Activated naive CD4-positive, alpha-beta T cell treated with Interleukin-2 at 50 U/mL for 16 hours (primary cell): ENCODE measurements around the gene TSPOAP1.
A peak's percentile ranks its signal among the peaks of the same experiment; 100 is the strongest.

Experiments
- DNase-seq: peaks from one replicate; pipeline ENCODE4 v3.0.0-alpha.2; 2020

The TSPOAP1 gene

DNA sequence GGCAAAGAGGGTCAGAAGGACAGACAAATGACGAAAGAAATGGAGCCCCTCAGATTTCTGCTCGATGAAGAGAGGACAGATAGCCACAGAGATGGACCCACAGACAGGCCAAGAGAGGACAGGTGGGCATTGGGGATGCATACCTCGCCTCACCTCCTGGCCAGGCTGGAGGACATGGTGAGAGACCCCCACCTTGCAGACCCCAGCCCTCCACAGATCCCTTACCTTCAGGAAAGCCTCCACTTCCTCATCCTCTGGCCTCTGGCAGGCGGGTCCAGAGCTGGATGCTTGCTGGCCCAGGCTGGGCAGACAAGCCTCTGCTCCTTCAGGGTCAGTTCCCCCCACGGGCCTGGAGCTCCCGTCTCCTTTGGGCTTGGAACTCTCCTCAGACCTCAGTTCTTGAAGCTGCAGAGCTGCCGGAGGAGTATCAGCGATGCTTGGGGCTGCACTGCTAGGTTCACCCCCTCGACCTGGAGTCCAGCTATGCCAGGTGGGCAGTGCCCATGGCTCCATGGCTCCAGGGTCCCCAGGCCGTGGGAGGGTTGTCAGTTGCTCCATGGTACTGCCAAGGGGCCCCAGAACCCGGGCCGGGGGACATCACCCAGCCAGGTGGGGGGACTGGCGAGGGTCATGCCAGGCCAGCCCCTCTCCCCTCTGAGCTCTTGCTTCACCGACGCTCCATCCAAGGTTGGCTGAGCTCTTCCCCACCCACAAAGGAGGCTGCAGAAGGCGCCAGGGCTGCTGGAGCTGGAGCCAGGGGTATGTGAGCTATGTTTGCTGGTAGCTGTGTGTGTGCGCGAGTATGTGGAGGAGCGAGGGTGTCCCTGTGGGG is 1.0 kb downstream of the TSPOAP1 start:
- DNase-seq, result no peak

DNA sequence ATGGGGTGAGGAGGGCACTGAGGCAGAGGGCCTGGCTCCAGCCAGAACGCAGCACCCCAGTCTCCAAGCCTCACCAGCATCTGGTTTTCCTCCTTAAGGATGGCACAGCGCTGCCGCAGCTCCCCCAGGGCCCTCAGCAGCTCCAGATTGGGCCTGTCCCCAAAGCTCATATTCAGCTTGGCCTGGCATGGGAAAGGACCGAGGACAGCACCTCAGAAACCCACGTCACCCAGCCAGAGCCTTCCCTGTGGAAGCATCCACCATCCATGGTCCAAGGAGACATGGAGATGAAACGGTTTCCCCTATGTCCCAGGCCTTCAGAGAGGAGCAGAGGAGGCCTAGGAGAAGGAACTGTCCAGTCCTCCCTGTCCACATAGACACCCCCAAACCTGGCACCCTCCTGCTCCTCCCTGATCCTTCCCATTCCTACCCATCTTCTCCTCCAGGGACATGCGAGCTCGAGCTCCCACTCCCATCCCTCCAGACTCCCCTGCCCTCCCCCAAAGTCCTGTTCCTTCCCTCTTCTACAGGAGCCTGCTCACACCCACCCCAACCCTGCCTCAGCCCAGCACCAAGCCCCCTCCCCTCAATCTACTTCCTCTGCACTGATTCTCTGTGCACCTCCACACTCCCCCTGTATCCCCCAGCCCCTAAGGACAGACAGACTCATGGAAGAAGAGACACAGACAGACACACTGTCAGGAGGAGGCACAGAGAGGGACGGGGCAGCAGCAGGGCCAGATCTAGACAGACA is 1.8 kb downstream of the TSPOAP1 start:
- DNase-seq, result no peak

DNA sequence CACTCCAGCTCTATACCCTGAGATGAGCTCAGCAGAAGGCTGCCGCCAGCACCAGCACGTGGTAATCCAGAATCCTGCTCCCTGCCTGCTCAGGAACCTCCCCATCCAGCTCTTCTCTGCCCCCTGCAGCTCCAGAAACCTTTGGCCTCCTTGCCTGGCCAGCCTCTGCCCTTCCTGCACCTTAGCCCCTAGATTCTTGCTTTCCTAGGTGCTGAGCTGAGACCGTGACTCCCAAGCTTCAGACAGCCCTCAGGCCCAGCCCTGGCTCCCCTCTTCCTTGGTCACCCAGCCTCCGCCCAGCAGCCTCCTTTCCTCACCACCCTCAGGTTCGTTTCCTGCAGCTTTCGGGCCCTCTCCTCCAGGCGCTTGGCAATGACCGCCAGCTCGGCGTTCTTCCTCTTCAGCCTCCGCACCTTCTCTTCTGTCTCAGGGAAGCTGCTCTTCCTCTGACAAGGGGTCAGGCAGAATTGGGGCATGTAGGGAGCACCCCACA is 2.6 kb downstream of the TSPOAP1 start:
- no peak for DNase-seq

GRCh38 chr17:58325289-58325726 is 3.3 kb downstream of the TSPOAP1 start:
- no peak for DNase-seq

- DNase-seq, result no peak
Observed at GRCh38 chr17:58324409-58325288, 3.9 kb downstream of the TSPOAP1 start.

DNA sequence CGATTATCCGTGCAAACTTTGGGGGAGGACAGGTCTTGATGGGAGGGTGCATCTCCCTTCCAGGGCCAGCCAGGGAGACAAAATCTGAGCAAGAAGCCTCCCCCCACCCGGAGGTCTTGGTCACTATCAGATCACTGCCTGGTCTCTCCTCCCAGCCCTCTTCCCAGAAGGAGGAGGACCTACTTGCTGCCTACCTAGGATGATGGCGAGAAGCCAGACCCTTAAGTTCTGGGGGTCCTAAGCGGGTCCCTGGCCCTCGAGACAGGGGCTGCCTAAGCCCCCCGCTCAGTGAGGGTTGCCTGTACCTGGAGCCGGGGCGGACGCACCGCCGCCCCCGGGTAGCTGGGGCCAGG is 4.6 kb downstream of the TSPOAP1 start:
- no peak for DNase-seq

DNA sequence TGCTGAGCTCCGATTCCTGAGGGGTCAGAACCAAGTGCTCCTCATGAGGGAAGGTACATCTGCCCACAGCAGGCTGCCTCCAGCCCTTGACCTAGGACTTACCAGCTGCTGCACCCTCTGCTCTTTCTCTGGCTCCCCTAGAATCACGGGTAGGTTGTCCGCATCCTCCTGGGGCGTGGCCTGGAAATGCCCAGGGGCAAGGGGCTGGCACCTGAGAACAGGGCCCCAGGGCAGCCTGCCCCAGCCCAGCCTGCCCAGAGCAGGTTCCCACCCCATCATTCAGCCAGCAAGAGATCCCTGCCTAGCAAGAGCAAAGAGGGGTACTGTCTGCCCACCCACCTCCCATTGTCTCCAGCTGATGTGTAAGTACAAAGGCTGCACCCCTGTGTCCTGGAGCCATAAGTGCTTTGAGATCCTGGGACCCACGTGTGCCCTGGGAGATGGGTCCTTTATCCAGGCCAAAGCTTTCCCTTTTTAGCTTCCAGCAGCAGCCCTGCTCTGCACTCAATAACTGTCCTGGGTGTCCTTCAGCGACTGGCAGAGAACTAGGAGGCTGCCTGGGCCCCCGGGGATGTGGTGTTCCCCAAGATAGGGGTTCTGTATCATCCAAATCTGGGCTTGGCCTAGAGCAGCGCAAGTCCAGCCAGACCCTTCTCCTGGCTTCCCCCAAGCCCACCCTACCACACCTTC is 5.1 kb downstream of the TSPOAP1 start:
- no peak for DNase-seq

- DNase-seq, result no peak
Observed at GRCh38 chr17:58322581-58323185, 5.9 kb downstream of the TSPOAP1 start.

- DNase-seq, result no peak
Observed at GRCh38 chr17:58321571-58322525, 6.7 kb downstream of the TSPOAP1 start.

GRCh38 chr17:58320570-58321323 is 7.8 kb downstream of the TSPOAP1 start:
- no peak for DNase-seq

GRCh38 chr17:58320163-58320558 is 8.4 kb downstream of the TSPOAP1 start:
- no peak for DNase-seq

DNA sequence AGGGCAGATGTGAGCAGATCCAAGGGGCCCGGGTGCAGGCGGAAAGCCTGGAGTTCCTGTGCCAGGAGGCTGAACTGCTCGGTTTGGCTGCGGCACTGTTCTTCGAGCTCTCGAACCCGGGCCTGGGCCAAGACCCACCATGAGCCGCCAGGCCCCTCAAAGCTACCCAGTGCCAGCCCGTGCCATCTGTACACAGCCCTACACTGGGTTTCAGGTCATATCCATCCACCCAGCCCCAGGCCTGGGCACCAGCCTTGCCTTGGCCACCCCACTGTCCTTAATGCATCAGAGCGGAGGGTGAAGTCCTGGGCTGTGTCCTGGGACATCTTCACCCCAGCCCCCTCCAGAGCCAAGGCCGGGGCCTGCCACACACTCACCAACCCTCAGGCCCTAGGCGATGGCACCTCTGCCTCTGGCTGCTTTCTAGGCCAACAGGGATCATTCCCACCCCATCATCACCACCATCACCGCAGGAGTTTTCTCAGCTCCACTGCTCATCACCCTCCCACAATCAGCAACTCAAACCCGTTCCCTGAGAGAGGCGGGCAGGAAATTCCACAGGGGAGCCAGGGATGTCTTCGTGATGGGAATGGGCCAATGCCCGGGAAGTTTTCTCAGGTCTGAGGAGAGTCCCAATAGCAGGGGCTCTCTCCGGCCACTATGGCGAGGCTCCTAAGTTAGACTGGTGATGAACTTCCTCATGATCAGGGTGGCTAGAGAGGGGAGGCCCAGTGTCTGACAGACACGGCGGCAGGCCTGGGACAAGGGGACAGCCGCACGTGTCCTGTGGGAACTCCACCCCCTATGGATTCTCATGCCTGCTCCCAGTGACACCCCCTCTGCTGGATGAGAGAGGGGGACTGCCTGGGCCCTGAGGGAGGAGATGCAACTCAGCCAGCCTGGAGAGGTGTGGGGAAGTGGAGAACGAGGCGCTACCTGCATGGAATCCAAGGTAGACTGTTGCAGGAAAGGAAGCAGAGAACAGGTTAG is 9.1 kb downstream of the TSPOAP1 start:
- no peak for DNase-seq

- DNase-seq, result no peak
Observed at GRCh38 chr17:58318627-58319172, 9.9 kb downstream of the TSPOAP1 start.

GRCh38 chr17:58318065-58318481 is 10.5 kb downstream of the TSPOAP1 start:
- DNase-seq, result no peak

DNA sequence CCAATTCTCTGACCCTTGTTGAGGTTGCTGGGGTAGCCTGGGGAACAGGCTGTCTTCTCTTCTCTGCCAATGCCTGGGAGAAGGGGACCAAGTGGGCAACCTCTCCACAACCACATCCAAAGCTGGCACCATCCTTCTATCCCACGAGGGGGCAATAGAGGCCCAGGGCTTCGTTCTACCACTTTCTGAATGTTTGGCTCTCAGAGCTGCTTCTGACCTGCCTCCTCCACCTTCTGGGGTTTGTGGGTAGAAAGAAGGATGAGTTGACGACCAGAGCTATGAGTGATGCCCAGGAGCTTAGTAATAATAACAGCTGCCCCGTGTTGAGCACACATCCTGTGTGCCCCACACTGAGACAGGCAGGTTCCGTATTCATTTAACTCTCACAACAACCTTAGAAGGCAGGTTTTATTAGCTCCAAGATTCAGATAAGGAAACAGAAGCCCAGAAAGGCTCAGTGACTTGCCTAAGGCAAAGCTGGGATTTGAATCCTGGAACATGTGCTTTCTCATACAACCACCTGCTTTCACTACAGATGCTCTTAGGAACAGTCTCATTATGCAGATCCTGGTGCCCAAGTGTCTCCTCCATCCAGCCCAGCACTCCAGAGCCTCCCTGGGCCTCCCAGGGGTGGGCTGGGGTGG is 11.1 kb downstream of the TSPOAP1 start:
- peak; percentile 80 for DNase-seq

DNA sequence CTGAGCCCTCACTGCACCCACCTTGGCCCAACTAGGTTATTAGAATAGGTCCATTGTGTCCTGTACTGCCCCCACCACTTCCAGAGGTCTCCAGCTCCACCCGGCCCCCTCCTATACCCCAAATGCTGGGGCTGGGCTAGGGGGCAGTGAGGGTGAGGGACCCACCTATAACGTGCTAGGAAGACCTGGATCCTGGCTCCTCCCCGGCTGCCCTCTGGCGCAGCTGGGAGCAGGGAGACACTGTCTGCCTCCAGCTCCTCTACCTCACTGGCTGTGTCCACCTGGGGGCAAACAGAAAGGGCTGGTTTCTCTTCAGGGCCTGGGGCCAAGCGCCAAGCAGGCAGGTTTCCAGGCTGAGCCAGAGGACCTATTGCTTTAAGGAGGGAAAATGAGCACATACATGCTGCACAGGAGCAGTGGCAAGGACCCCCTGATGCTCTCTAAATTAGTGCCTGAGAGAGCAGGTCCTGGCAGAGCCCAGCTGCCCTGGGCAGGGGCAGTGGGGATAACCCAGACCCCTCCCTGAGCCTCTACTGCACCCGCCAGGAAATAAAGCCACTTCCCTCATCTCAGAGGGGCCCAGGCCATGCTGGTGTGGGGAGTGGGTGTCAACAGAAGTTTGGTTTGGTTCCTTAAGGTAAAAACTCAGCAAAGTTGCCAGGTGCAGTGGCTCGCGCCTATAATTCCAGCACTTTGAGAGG is 12.2 kb downstream of the TSPOAP1 start:
- DNase-seq, result peak; percentile 1

- no peak for DNase-seq
Observed at GRCh38 chr17:58315750-58316149, 12.8 kb downstream of the TSPOAP1 start.
